ENCODE results near the gene PRICKLE2.

PRICKLE2 gene

GRCh38 chr3:64224826-64225610 lies at the start of gene PRICKLE2:
PRICKLE2 (minus strand) TSS chr3:64225466; CDS start chr3:64198927, 26,539 bp downstream.
- no peak for DNase-seq

GRCh38 chr3:64272842-64273241 lies 47.6 kb upstream of the PRICKLE2 start:
- DNase-seq, result no peak

- no peak for DNase-seq
These were observed 47.0 kb upstream of the PRICKLE2 start for GRCh38 chr3:64272271-64272670.

- DNase-seq, result no peak
These were observed 46.4 kb upstream of the PRICKLE2 start for GRCh38 chr3:64271631-64272030.

- no peak for DNase-seq
These were observed 45.6 kb upstream of the PRICKLE2 start for GRCh38 chr3:64270866-64271260.

GRCh38 chr3:64270142-64270865 lies 45.0 kb upstream of the PRICKLE2 start:
- DNase-seq, result no peak

GRCh38 chr3:64268926-64269325 lies 43.7 kb upstream of the PRICKLE2 start:
- no peak for DNase-seq

- no peak for DNase-seq
These were observed 42.7 kb upstream of the PRICKLE2 start for GRCh38 chr3:64267721-64268604.

GRCh38 chr3:64266983-64267382 lies 41.7 kb upstream of the PRICKLE2 start:
- DNase-seq, result no peak

GRCh38 chr3:64266065-64266931 lies 41.0 kb upstream of the PRICKLE2 start:
- no peak for DNase-seq

GRCh38 chr3:64265646-64266045 lies 40.4 kb upstream of the PRICKLE2 start:
- no peak for DNase-seq

- DNase-seq, result no peak
These were observed 39.3 kb upstream of the PRICKLE2 start for GRCh38 chr3:64264501-64265109.

GRCh38 chr3:64262574-64263114 lies 37.4 kb upstream of the PRICKLE2 start:
- no peak for DNase-seq

GRCh38 chr3:64260431-64260830 lies 35.2 kb upstream of the PRICKLE2 start:
- DNase-seq, result no peak

- DNase-seq, result no peak
These were observed 34.4 kb upstream of the PRICKLE2 start for GRCh38 chr3:64259636-64260035.

GRCh38 chr3:64257100-64257755 lies 32.0 kb upstream of the PRICKLE2 start:
- no peak for DNase-seq

- DNase-seq, result no peak
These were observed 30.6 kb upstream of the PRICKLE2 start for GRCh38 chr3:64255741-64256340.

- DNase-seq, result no peak
These were observed 29.2 kb upstream of the PRICKLE2 start for GRCh38 chr3:64254443-64254842.

GRCh38 chr3:64253689-64254088 lies 28.4 kb upstream of the PRICKLE2 start:
- no peak for DNase-seq

- no peak for DNase-seq
These were observed 25.8 kb upstream of the PRICKLE2 start for GRCh38 chr3:64251019-64251418.
